Smooth muscle cell (in vitro differentiated cells): Measurements from ENCODE around the gene C3orf20. TPM values are rescaled to one million over a fixed set of nuclear protein-coding genes. Genes with fewer than 3 reads are reported as not detected.

Experiments
- DNase-seq: peaks from one replicate; lab custom pipeline; 2025; ENCODE audit not compliant: unreplicated experiment; lab: John Stamatoyannopoulos, UW
- H2AFZ ChIP-seq: fragments of 200-600 bp; sonication (generic); 2 replicates; pipeline ENCODE4 v1.6.0; 2016; ENCODE audit warnings: antibody characterized with exemption, low read depth, mild to moderate bottlenecking
- H3F3A ChIP-seq: fragments of 200-600 bp; sonication (generic); 2 replicates; pipeline ENCODE4 v1.6.0; 2017; ENCODE audit warnings: antibody characterized with exemption, low read depth
- H3K27ac ChIP-seq: fragments of 200-600 bp; sonication (generic); 2 replicates; pipeline ENCODE4 v1.5.1; 2016; ENCODE audit warnings: low read depth, mild to moderate bottlenecking
- H3K27me3 ChIP-seq: fragments of 200-600 bp; sonication (generic); 2 replicates; pipeline ENCODE4 v1.6.1; 2016; ENCODE audit warnings: low read depth, mild to moderate bottlenecking
- H3K36me3 ChIP-seq: fragments of 200-600 bp; sonication (generic); 2 replicates; pipeline ENCODE4 v1.5.1; 2016; ENCODE audit warnings: low read depth
- H3K4me1 ChIP-seq: fragments of 200-600 bp; sonication (generic); 2 replicates; pipeline ENCODE4 v1.5.1; 2016; ENCODE audit warnings: low read depth
- H3K4me2 ChIP-seq: fragments of 200-600 bp; sonication (generic); 2 replicates; pipeline ENCODE4 v1.6.0; 2016; ENCODE audit warnings: mild to moderate bottlenecking
- H3K4me3 ChIP-seq: fragments of 200-600 bp; sonication (generic); 2 replicates; pipeline ENCODE4 v1.5.1; 2016; ENCODE audit warnings: mild to moderate bottlenecking
- H3K79me2 ChIP-seq: fragments of 200-600 bp; sonication (generic); 2 replicates; pipeline ENCODE4 v1.6.0; 2016; ENCODE audit warnings: low read depth, mild to moderate bottlenecking
- H3K9ac ChIP-seq: fragments of 200-600 bp; sonication (generic); 2 replicates; pipeline ENCODE4 v1.6.0; 2016; ENCODE audit warnings: low read depth
- H3K9me3 ChIP-seq: fragments of 200-600 bp; sonication (generic); replicated peaks from 2 replicates; pipeline ENCODE4 v1.5.1; 2016; ENCODE audit warnings: low read depth
- H4K20me1 ChIP-seq: fragments of 200-600 bp; sonication (generic); 2 replicates; pipeline ENCODE4 v1.6.0; 2016; ENCODE audit warnings: low read depth
- whole genome bisulfite sequencing: methylation state at CpG from one replicate; pipeline ENCODE4 v1.1.7; 2016; ENCODE audit warnings: low lambda C conversion rate; 5-methylcytosine and 5-hydroxymethylcytosine counted together
- polyA plus RNA-seq: library from polyadenylated mRNA; unstranded; fragments of >200 nt; fragmentation: Nextera tagmentation; extraction: Ambion mirVana; gene quantifications from 2 replicates; pipeline ENCODE4 v1.2.1, GENCODE V29; 2016
- total RNA-seq: library from RNA; depleted of rRNA; stranded (reverse); fragments of >200 nt; gene quantifications from 2 replicates; pipeline ENCODE4 v1.2.3, GENCODE V29; 2014
- TF ChIP-seq, protein P1 (sequence below): fragments of 200-600 bp; sonication (generic); IDR thresholded peaks from 2 replicates; pipeline ENCODE4 v1.5.1; 2017; ENCODE audit warnings: borderline replicate concordance, mild to moderate bottlenecking, antibody characterized with exemption; ENCODE audit not compliant: insufficient read depth, poor library complexity, severe bottlenecking

The C3orf20 gene
- total and polyA plus RNA-seq, 2 experiments from 2014 or later: not detected

DNA sequence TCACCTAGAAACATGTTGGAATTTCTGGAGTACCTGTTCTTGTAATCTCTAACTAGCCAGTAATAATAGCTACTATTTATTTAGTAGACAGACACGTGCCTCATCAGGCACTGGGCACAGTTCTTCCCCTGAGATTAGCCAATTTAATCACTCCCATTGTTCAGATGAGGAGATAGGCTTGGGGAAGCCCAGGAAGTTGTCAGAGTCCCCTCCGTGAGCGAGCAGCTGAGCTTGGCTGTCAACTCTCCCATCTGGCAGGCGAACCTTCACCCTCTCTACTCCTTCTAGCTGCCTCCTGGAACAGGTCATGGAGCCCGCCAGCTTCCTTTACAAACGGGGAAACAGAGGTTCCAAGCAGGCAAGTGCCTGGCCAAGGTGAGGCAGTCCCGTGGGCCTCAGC lies 112.7 kb downstream of the C3orf20 start:
- 61% methylated on average over 7 of the region's 7 CpGs for WGBS
- Histone ChIP-seq H3F3A (no peaks in the 10 kb centered on the region), H3K79me2 (no peaks in the 10 kb centered on the region), H3K27me3 (no peaks in the 10 kb centered on the region), H3K27ac (no peak overlapping the region), H3K9ac (no peak overlapping the region), H3K9me3 (no peaks in the 10 kb centered on the region), H3K4me2 (no peak overlapping the region), H3K4me3 (no peak overlapping the region), H4K20me1 (no peaks in the 10 kb centered on the region), H3K36me3 (no peaks in the 10 kb centered on the region), H2AFZ (no peak overlapping the region), H3K4me1 (no peaks in the 10 kb centered on the region)
- TF ChIP-seq, protein P1, sequence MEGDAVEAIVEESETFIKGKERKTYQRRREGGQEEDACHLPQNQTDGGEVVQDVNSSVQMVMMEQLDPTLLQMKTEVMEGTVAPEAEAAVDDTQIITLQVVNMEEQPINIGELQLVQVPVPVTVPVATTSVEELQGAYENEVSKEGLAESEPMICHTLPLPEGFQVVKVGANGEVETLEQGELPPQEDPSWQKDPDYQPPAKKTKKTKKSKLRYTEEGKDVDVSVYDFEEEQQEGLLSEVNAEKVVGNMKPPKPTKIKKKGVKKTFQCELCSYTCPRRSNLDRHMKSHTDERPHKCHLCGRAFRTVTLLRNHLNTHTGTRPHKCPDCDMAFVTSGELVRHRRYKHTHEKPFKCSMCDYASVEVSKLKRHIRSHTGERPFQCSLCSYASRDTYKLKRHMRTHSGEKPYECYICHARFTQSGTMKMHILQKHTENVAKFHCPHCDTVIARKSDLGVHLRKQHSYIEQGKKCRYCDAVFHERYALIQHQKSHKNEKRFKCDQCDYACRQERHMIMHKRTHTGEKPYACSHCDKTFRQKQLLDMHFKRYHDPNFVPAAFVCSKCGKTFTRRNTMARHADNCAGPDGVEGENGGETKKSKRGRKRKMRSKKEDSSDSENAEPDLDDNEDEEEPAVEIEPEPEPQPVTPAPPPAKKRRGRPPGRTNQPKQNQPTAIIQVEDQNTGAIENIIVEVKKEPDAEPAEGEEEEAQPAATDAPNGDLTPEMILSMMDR: no peak
- DNase-seq: no peak

DNA sequence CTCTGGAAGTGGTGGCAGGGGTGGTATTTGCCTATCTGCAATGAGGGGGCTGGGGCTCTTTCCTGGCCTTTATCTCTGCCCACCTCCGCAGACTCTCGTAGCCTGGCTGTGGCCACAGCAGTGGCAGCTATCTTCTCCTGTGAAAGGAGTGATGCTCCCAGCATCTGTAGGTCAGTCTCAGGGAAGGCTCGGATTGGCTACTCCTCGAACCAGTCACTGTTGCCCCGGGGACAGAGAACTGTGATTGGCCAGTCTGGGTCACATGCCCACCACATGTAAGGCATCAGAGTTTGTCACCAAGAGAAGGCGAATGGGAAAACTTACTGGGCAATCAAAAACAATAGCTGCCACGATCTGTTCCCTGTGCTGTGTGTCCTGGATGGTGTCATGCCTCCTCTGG lies 113.7 kb downstream of the C3orf20 start:
- H3K27ac ChIP-seq: no peak overlapping the region
- no peaks in the 10 kb centered on the region for H3F3A ChIP-seq
- no peaks in the 10 kb centered on the region for H4K20me1 ChIP-seq
- no peaks in the 10 kb centered on the region for H3K9me3 ChIP-seq
- DNase-seq: no peak
- H3K4me3 ChIP-seq: no peak overlapping the region
- TF ChIP-seq, protein P1: no peak
- no peak overlapping the region for H3K9ac ChIP-seq
- H3K4me1 ChIP-seq: no peaks in the 10 kb centered on the region
- no peak overlapping the region for H3K4me2 ChIP-seq
- WGBS: 91% methylated on average over 7 of the region's 7 CpGs
- H3K27me3 ChIP-seq: no peaks in the 10 kb centered on the region
- no peaks in the 10 kb centered on the region for H3K79me2 ChIP-seq
- H3K36me3 ChIP-seq: no peaks in the 10 kb centered on the region
- no peak overlapping the region for H2AFZ ChIP-seq

DNA sequence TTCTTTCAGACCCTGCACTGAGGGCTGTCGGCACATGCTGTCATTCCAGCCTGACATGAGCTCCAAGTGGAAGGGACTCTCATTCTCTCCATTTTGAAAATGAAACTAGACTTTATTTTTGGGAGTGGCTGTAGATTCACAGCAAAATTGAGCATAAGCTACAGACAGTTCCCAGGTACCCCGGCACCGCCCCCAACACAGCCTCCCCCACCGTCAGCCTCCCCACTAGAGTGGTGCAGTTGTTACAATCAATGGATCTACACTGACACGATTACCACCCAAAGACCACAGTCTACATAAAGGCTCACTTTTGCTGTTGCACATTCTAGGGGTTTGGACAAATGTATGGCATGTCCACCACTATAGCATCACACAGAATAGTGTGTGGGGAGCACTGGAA lies 114.3 kb downstream of the C3orf20 start:
- no peak overlapping the region for H2AFZ ChIP-seq
- no peaks in the 10 kb centered on the region for H3K27me3 ChIP-seq
- H4K20me1 ChIP-seq: no peaks in the 10 kb centered on the region
- no peak overlapping the region for H3K27ac ChIP-seq
- no peak overlapping the region for H3K4me2 ChIP-seq
- no peak for DNase-seq
- no peak overlapping the region for H3K9ac ChIP-seq
- H3K4me3 ChIP-seq: no peak overlapping the region
- no peaks in the 10 kb centered on the region for H3K4me1 ChIP-seq
- no peaks in the 10 kb centered on the region for H3F3A ChIP-seq
- no peaks in the 10 kb centered on the region for H3K79me2 ChIP-seq
- H3K9me3 ChIP-seq: no peaks in the 10 kb centered on the region
- TF ChIP-seq, protein P1: no peak
- H3K36me3 ChIP-seq: no peaks in the 10 kb centered on the region
- WGBS: 69% methylated on average over 5 of the region's 5 CpGs

DNA sequence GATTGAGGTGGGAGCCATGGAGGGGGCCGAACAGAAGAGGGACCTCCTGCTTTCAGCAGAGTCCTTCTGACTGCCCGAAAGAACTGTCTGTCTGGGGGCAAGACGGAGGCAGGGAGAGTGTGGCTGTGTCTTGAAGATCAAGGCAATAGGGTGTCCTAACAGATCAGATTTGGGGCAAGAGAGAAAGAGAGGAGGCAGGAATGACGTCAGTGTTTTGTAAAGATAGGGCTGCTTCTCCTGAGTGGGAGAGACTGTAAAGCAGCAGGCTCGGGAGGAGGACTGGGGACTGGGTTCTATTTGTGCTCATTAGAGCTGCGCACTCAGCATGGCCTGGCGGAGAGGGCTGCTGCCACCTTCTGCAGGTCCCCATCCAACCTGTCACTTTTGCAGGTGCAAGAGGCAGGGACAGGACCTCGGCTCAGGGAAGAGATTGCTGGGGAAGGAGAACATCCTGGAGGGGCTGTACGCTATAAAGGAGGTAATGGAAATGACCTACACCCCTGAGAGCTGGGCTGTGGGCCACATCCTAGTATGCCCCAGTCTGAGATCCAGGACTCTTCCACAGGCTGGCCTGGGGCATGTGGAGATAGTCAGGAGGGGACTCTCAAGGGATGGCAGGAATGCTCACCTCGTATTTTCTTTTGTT lies 114.8 kb downstream of the C3orf20 start:
- no peak overlapping the region for H3K4me2 ChIP-seq
- no peaks in the 10 kb centered on the region for H3K36me3 ChIP-seq
- no peaks in the 10 kb centered on the region for H3K79me2 ChIP-seq
- H3K27me3 ChIP-seq: no peaks in the 10 kb centered on the region
- no peaks in the 10 kb centered on the region for H4K20me1 ChIP-seq
- H3K4me1 ChIP-seq: no peaks in the 10 kb centered on the region
- no peak overlapping the region for H3K4me3 ChIP-seq
- H3K27ac ChIP-seq: no peak overlapping the region
- DNase-seq: no peak
- no peak overlapping the region for H3K9ac ChIP-seq
- H3K9me3 ChIP-seq: no peaks in the 10 kb centered on the region
- H3F3A ChIP-seq: no peaks in the 10 kb centered on the region
- 67% methylated on average over 10 of the region's 10 CpGs for WGBS
- TF ChIP-seq, protein P1: no peak
- H2AFZ ChIP-seq: no peak overlapping the region
